ENCODE measurements around the gene FAM110A. TPM values are rescaled to one million over a fixed set of nuclear protein-coding genes. Genes with fewer than 3 reads are reported as not detected.

The FAM110A gene
- polyA plus RNA-seq, 2 of the 4 experiments (the other 2 are of a cell fraction): 3.1 to 4.4 TPM

- TF ChIP-seq CTCF (IDR thresholded peaks at IDR 0.05) (no peak), JUN (IDR thresholded peaks at IDR 0.05) (no peak), KDM5A (IDR thresholded peaks at IDR 0.05) (no peak), SREBF2 (IDR thresholded peaks at IDR 0.05) (no peak), FOXS1 (CRISPR knock-in tag; IDR thresholded peaks at IDR 0.05) (no peak), CHD2 (IDR thresholded peaks at IDR 0.05; ENCODE audit: low read length, partially characterized antibody) (no peak)
Observed at GRCh38 chr20:889932-890463, 56.5 kb downstream of the FAM110A start (continued).

GRCh38 chr20:890666-891057, 57.1 kb downstream of the FAM110A start:
- no peak for TF ChIP-seq FOSB (CRISPR knock-in tag; IDR thresholded peaks at IDR 0.05)
- no peak for TF ChIP-seq HOXA7 (CRISPR knock-in tag; IDR thresholded peaks at IDR 0.05)
- no peak for TF ChIP-seq ELK1 (IDR thresholded peaks at IDR 0.05; ENCODE audit: low read depth, low read length)
- TF ChIP-seq KDM1A (IDR thresholded peaks at IDR 0.05; ENCODE audit: low read depth): no peak
- no peak for TF ChIP-seq BCL3 (IDR thresholded peaks at IDR 0.05)
- no peak for TF ChIP-seq JUN (IDR thresholded peaks at IDR 0.05)
- TF ChIP-seq EHF (CRISPR knock-in tag; IDR thresholded peaks at IDR 0.05): no peak
- no peak for TF ChIP-seq SMC3 (IDR thresholded peaks at IDR 0.05)
- no peak for TF ChIP-seq TP53 (CRISPR knock-in tag; IDR thresholded peaks at IDR 0.05)
- TF ChIP-seq HOXB5 (CRISPR knock-in tag; IDR thresholded peaks at IDR 0.05): no peak
- TF ChIP-seq SREBF2 (IDR thresholded peaks at IDR 0.05): no peak
- no peak for DNase-seq (ENCODE audit: low read depth in 1 of 2, low spot score in 1 of 2)
- ChIA-PET POLR2A (no interaction called here), CTCF (interaction anchor here (1.0 to 7.6 kb wide), 7 partner anchors 14 to 75 kb away, joined by 3 to 48 read pairs (median 4); no protein-coding TSS in a partner anchor)
- no peaks in the 10 kb centered on the region for H3K4me1 ChIP-seq
- H3K4me3 ChIP-seq: no peak overlapping the region
- no peak for ATAC-seq
- no peak overlapping the region for H3K4me2 ChIP-seq
- no peaks in the 10 kb centered on the region for H3K9me3 ChIP-seq
- 60% methylated on average over 6 of the region's 6 CpGs for WGBS (ENCODE audit: missing lambda C conversion rate)
- H3K27ac ChIP-seq: no peak overlapping the region
- FAIRE-seq: no peak

GRCh38 chr20:891058-891705, 57.7 kb downstream of the FAM110A start:
- CTCF ChIA-PET: interaction anchor here (1.0 to 7.6 kb wide), 7 partner anchors 14 to 76 kb away, joined by 3 to 48 read pairs (median 3); no protein-coding TSS in a partner anchor
- FAIRE-seq (no peak), DNase-seq (ENCODE audit: low read depth in 1 of 2, low spot score in 1 of 2) (no peak), ATAC-seq (no peak; a peak in 1 of 6 replicates)
- WGBS (ENCODE audit: missing lambda C conversion rate): 47% methylated on average over 6 of the region's 6 CpGs
- H3K4me2 ChIP-seq: no peak overlapping the region
- H3K27ac ChIP-seq: no peak overlapping the region
- no peaks in the 10 kb centered on the region for H3K4me1 ChIP-seq
- POLR2A ChIA-PET: no interaction called here
- H3K4me3 ChIP-seq: no peak overlapping the region
- no peaks in the 10 kb centered on the region for H3K9me3 ChIP-seq
- no peak for TF ChIP-seq REST (IDR thresholded peaks at IDR 0.05)
- no peak for TF ChIP-seq BHLHE40 (IDR thresholded peaks at IDR 0.05; ENCODE audit: low read depth, low read length)
- no peak for TF ChIP-seq TP53 (CRISPR knock-in tag; IDR thresholded peaks at IDR 0.05)
- TF ChIP-seq MAZ (IDR thresholded peaks at IDR 0.05; ENCODE audit: borderline replicate concordance, low read depth, low read length): no peak
- no peak for TF ChIP-seq POLR2A (IDR thresholded peaks at IDR 0.05; ENCODE audit: low read length)
- TF ChIP-seq GATA3 (IDR thresholded peaks at IDR 0.05; ENCODE audit: borderline replicate concordance): no peak
- TF ChIP-seq FOXS1 (CRISPR knock-in tag; IDR thresholded peaks at IDR 0.05): no peak
- TF ChIP-seq CTCF (IDR thresholded peaks at IDR 0.05): no peak
- TF ChIP-seq CEBPB (IDR thresholded peaks at IDR 0.05): no peak
- no peak for TF ChIP-seq NFE2L2 (conservative IDR thresholded peaks at IDR 0.05; ENCODE audit: low read length)
- TF ChIP-seq MAFK (IDR thresholded peaks at IDR 0.05; ENCODE audit: partially characterized antibody): no peak
- no peak for TF ChIP-seq EP300 (IDR thresholded peaks at IDR 0.05)
- TF ChIP-seq FOSL2 (IDR thresholded peaks at IDR 0.05): no peak
- no peak for TF ChIP-seq FOSL2 (CRISPR knock-in tag; IDR thresholded peaks at IDR 0.05)
